Astrocyte (in vitro differentiated cells and primary cell): ENCODE results near the gene VPS8.

Experiments used
- EZH2 ChIP-seq: IDR thresholded peaks from 2 replicates; pipeline ENCODE4 v1.6.1; 2012; ENCODE audit warnings: mild to moderate bottlenecking, low read length, inconsistent platforms; ENCODE audit not compliant: insufficient read depth
- TF ChIP-seq, protein P1 (sequence below): IDR thresholded peaks from 2 replicates; pipeline ENCODE4 v1.5.1; 2011; ENCODE audit warnings: low read depth, mild to moderate bottlenecking, inconsistent platforms, low read length, moderate library complexity; ENCODE audit not compliant: insufficient read depth

GRCh38 chr3:184822081-184822480, 10.1 kb downstream of the VPS8 start:
- TF ChIP-seq, protein P1, sequence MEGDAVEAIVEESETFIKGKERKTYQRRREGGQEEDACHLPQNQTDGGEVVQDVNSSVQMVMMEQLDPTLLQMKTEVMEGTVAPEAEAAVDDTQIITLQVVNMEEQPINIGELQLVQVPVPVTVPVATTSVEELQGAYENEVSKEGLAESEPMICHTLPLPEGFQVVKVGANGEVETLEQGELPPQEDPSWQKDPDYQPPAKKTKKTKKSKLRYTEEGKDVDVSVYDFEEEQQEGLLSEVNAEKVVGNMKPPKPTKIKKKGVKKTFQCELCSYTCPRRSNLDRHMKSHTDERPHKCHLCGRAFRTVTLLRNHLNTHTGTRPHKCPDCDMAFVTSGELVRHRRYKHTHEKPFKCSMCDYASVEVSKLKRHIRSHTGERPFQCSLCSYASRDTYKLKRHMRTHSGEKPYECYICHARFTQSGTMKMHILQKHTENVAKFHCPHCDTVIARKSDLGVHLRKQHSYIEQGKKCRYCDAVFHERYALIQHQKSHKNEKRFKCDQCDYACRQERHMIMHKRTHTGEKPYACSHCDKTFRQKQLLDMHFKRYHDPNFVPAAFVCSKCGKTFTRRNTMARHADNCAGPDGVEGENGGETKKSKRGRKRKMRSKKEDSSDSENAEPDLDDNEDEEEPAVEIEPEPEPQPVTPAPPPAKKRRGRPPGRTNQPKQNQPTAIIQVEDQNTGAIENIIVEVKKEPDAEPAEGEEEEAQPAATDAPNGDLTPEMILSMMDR: no peak
- TF ChIP-seq EZH2: no peak
